CD4-positive, alpha-beta T cell treated with Interleukin-10 for 1 hour (primary cell): ENCODE measurements around the gene NCKAP5L.
"Not testable (repeated sequence)": the region's sequence is repeated elsewhere in the genome, so short reads cannot be mapped to it uniquely, and the experiment has no call there.

ENCODE experiments used
- DNase-seq: peaks from one replicate; pipeline ENCODE4 v3.0.0-alpha.2; 2020

The NCKAP5L gene

DNA sequence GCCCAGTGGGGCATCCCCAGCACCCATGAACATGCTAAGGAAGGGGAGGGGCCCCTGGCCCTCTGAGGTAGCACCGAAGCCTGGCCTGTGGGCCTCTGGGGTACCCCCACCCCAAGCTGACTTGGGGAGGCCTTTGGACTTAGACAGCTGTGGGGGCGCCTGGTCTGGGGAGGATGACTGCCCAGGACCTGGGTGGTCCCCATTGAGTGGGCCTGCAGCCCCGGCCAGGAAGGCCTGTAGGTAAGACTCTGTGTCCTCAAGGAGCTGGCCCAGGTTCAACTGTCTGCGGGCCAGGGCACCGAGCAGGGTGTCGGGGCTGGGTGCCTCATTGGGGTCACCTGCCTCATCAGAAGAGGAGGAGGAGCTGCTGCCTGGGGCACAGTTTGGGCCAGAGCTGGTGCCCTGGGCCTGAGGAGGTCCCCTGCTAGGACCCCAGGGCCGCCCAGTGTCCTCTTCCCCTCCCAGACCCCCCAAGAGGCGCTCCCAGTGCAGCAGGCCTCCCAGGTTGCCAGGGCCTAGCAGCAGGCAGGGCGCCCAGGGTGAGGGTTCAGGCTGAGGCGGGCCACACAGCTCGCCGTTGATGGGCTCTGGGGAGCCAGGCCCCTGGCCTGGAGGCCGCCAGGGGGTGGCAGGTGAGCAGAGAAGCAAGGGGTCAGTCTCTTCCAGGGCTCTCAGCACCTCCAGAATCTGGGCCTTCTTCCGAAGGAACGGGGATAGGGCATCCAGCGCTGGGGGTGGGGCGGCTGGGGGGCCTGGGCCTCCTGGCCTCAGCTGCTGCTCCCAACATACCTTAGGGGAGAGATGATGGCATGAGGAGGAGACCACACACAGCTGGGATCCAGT lies 31.4 kb downstream of the NCKAP5L start:
- no peak for DNase-seq

DNA sequence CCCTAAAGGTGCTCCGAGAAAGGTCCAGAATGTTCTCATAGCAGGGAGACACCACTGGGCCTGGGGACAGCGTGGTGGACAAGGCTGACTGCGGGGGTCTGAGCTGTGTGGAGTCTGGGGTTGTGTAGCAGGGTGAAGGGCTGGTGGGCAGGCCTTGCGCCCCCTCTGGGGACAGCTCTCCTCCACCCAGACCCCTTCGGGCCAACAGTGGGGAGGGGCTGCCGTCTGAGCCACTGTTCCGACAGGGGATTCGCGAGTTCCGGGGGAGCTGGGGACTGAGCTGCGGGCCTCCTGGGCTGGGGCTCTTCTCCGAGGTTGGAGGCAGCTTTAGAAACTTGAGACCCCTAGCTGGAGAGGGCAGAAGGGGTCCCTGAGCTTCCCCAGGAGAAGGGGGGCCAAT lies 32.1 kb downstream of the NCKAP5L start:
- no peak for DNase-seq

DNA sequence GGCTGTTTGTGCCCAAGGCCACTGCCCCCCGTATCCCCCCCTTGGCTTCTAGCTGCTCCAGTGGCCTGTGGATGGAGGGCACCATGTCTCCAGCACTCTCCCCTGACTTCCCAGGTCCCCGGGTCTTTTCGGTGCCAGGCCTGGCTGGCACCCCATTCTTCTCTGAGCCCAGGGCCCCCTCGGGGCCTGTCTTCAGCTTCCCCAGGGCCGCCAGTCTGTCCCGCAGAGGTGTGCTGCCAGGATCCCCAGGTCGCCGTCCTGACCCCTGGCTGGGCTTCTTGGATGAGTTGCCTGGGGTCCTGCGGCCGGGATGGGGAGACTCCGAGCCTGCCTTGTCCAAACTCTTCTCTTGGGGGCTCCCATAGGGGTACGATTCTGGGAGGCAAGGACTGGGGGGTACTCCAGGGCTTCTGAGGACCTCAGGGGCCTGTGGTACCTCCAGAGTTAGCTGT lies 32.5 kb downstream of the NCKAP5L start:
- DNase-seq = no peak

DNA sequence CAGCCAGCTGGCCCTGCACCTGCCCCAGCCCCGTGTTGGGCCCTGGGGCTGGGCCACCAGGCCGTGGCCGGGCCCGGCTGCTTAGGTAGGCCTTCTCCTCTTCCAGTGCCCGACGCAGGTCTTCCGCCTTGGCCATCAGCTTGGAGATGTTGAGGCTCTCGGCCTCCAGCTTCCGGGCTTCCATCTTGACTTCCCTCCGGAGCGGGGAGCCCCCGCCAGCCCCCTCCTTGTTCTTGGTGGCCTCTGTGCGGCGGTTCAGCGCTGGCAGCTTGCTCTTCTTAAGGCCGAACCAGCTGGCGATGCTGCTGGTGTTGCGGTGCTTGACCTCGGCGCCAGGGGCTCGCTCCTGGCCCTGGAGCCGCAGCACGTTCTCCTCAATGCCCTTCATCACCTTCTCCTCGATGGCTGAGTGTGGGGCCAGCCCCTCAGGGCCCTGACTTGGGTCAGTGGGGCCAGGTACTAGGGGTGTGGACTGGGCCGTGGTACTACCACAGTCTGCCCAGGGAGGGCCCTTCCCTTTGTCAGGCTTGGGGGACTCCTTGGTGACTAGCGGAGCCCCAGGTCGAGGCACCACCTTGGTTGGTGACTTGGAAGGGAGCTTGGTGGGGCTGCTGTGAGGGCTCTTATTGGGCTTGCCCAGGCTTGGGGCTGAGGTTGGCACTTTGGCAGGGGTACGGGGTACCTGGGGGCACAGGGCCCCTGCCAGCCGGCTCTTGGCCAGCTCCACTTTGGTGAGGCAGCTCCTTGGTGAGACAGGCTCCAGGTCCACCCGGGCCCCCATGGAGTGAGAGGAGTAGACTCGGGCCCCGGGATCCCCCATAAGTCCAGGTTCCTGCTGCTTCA lies 33.2 kb downstream of the NCKAP5L start:
- DNase-seq = no peak

DNA sequence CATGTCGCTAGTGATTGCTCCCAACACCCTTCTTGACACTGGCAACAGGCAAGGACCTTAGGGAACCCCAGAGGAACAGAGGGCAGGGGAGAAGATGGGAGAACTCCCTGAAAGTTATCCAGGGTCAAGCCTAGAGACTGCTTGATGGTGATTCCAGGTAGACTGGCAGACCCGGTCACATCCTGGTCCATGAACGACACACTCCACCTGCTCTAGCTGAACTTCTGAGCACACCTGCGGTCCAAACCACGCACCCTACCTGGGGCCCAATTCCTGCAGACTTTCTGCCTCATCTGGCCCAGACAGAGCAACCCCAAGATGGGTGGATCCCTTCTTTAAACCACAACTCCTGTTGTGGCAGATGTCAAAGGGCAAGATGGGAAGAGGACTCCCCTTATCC lies 34.2 kb downstream of the NCKAP5L start:
- DNase-seq = no peak

DNA sequence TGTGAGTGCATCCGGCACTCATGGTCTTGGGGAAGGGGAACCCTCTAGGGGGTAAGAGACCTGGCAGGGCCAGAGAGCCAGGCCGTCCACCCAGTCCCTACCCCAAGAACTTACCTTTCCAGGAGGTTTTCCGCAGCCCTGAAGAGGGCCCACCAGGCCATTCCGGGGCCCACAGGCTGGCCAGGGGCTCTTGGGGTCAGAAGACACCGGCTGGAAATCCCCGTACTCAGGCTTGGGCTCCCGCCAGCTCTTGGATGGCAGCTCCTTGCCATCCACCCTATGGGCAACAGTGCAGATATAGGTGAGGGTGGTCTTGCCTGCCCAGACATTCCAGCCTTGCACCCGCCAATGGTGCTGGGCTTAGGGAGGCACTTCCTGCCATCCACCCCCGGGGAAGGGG lies 34.6 kb downstream of the NCKAP5L start:
- DNase-seq = no peak

DNA sequence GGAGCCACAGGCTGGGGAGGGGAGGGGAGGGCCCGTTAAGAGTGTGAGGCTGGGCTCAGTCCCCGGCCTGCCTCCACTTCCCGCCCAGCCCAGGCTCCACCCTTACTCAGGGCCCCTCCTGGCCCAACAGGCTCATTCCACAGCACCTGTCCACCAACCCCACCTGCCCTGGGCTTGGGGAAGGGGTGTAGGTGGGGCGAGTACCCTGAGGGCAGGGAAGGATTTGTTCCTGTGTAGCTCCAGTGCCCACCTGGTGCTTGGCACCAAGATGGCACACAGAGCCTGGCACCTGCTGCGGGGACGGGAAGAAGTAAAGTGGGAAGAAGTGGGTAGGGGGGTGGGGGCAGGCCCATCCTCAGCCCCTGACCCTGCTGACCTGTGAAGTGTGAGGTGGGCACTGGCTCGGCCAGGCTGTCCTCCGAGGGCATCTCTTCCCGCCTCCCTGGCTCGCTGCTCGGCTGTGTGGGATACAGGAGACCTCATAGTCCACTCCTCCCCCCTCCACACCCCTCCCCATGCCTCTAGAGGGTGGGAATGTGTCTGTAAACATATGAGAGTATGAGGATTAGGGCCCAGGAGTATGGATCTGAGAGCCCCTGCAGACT lies 35.1 kb downstream of the NCKAP5L start:
- no peak for DNase-seq

DNA sequence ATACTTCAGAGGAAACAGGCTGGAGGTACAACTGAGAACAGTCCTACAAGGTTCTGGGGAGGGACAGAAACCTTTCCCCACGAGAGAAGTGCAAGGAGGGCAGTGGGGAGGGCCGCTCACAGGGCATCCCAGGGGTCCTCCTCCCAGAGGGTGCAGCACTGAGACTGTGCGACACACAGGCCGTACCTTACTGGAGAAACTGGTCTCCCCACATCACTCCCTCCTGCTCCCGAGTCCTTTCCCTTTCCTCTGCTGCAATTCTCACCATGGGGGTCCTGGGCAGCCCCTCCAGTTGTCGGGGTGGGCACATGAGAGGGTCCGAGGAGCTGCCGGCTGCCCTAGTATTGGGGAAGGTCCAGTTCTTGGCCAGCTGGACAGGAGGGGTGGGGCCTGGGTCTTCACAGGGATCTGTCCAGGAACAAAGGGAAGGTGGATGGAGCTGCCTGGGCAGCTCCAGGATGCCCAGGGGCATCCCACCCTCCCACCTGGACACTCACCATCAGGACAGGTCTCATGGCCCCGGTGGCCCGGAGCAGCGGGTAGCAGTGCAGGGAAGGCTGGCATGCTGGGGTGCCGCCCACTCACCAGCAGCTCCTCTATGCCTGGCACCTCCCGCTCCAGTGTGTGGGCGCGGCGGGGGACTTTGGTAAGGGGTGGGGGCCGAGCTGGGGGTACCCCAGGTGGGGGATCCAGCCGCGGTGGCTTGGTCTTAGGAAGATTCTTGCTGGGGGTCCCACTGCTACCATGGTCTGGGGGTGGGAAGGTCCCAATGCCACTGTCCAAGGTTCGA lies 35.8 kb downstream of the NCKAP5L start:
- DNase-seq = no peak

DNA sequence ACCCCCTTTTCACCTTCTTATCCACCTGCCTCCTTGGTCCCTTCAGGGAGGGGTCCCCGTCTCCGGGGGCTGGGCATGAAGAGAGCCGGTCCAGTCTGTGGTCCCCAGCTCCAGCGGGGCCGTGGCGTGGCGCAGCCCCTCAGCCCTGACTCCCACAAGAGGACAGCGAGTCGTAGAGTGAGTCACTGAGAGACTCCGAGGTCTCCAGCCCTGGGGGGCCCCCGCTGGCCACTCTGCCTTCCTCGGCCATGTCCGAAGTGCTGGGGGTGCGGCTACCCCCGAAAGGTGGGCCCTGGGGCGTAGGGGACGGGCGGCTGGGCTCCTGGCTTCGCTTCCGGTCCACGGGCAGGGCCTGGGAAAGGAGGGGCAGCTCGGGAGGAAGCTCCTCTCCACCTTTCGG lies 36.5 kb downstream of the NCKAP5L start:
- DNase-seq = no peak

DNA sequence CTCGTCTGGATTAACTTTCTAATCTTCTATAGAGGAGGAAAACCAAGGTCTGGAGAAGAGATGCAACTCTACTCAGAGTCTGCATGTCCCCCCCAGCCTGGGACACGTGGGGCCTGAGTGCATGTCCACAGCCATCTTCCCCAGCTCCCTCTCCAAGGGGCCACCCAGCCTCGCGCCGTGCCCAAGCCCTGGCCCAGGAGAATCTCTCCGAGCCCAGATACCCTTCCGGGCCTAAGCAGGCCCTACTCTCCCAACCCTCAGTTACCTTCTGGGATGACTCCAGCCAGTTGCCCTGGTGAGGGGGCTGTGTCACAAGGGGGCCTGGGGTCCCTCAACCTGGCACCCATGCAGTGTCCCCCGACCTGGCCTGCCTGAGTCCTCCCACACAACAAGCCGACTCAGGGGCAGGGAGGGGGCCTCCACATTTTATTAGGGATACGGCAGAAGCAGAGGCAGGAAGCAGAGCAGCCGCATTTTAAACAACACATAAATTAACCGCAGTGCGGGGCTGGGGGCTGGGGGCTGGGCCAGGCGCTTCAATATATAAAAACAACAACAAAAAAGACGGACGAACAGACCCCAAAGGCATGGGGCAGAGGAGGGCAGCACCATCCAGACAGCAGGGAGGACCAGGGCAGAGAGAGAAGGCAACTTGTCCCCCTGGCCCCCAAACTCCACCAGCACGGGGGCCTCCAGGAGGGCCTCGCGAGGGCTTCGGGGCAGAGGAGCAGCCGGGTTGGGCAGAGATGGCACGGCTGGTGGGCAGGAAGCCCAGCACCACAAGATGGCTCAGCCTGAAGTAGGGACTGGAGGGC lies 37.3 kb downstream of the NCKAP5L start:
- DNase-seq = no peak

DNA sequence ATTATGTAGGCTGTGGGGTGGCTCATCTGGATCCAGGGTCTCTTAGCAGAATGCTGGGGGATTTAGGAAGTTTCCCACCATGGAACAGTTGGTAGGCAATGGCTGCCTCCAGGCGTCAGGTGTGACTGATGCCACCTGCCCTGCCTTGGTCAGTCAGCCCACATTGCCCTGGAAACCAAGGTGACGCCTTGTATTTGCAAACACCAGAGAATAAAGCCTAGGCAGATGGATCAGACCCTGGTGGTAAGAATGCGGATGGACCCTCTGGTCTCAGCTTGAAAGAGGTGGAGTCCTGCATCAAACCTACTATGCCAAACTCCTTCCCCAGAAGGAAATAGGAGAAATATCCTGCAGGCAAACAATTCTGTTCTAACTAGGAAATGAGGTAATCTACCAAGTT lies 38.2 kb downstream of the NCKAP5L start:
- no peak for DNase-seq

DNA sequence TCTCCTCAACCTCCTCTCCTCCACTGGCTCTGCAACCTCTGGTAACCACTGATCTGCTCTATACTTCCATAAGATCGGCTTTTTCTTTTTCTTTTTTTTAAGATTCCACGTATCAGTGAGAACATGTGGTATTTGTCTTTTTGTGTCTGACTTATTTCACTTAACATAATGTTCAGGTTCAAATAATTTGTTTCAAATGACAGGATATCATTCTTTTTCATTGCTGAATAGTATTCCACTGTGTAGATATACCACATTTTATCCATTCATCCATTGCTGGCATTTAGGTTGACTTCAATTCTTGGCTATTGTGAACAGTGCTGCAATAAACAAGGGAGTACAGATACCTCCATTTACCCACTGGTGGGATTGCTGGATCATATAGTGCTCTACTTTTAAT lies 40.5 kb downstream of the NCKAP5L start:
- no peak for DNase-seq

DNA sequence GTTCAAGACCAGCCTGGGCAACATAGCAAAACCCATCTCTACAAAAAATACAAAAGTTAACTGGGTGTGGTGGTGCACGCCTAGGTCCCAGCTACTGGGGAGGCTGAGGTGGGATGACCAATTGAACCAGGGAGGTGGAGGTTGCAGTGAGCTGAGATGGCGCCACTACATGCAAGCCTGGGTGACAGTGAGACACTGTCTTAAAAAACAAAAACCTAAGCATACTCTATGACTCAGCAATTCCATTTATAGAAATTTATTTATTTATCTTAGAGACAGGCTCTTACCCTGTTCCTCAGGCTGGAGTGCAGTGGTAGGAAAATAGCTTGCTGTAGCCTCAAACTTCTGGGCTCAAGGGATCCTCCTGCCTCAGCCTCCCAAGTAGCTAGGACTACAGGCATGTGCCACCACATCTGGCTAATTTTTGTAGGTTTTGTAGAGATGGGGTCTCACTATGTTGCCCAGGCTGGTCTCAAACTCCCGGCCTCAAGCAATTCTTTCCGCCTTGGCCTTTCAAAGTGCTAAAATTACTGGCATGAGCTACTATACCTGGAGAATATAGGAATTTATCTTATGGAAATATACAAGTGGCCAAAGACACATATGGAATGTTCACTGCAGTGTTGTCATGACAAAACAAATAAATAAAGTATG lies 43.3 kb downstream of the NCKAP5L start:
- DNase-seq = no peak

DNA sequence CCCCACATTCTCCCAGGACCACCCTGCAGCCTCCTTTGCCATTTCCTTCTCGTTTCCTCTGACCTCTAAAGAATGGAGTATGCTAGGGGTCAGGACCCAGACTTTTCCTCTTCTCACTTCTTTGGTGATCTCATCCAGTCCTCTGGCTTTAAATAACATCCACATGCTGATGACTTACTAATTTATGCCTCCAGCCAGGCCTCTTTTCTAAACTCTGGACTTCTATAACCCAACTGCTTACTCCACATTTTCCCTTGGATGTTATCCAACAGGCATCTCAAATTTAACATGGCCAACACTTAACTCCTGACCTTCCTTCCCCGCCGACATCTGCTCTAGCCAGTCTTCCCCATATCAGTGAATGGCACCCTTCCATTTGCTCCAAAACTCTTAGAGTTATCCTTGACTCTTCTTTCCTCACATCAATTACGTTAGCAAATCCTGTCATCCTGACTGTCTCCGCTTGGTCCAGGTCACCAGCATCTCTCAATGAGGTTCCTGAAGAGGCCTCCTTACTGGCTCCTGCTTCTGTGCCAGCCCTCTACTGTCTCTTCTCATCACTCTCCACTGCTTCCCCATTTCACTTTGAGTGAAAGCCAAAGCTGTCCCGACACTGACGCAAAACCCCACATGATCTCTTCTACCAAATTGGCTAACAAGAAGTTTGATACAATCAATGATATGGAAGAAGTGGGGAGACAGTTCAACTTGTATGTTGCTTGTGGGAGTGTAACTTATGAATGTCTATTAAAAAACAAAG lies 44.1 kb downstream of the NCKAP5L start:
- no peak for DNase-seq

DNA sequence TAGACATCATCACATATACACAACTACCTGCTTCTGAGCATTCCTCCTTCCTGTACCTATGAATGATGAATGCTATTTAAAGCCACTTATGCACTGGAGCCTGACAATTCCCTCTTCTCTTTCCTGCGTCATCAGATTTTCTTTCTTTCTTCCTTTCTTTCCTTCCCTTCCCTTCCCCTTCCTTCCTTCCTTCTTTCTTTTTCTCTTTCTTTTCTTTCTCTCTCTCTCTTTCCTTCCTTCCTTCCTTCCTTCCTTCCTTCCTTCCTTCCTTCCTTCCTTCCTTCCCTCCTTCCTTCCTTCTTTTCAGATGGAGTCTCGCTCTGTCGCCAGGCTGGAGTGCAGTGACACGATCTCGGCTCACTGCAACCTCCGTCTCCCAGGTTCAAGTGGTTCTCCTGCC lies 47.3 kb downstream of the NCKAP5L start:
- DNase-seq = not testable (repeated sequence)

DNA sequence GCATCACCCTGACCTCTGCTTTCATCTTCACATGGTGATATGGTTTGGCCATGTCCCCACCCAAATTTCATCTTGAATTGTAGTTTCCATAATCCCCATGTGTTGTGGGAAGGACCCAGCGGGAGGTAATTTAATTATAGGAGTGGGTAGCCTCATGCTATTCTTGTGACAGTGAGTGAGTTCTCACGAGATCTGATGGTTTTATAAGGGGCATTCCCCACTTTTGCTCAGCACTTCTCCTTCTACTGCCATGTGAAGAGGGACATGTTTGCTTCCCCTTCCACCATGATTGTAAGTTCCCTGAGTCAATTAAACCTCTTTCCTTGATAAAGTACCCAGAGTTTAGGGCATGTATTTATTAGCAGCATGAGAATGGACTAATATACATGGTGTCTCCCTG lies 48.6 kb downstream of the NCKAP5L start:
- no peak for DNase-seq

DNA sequence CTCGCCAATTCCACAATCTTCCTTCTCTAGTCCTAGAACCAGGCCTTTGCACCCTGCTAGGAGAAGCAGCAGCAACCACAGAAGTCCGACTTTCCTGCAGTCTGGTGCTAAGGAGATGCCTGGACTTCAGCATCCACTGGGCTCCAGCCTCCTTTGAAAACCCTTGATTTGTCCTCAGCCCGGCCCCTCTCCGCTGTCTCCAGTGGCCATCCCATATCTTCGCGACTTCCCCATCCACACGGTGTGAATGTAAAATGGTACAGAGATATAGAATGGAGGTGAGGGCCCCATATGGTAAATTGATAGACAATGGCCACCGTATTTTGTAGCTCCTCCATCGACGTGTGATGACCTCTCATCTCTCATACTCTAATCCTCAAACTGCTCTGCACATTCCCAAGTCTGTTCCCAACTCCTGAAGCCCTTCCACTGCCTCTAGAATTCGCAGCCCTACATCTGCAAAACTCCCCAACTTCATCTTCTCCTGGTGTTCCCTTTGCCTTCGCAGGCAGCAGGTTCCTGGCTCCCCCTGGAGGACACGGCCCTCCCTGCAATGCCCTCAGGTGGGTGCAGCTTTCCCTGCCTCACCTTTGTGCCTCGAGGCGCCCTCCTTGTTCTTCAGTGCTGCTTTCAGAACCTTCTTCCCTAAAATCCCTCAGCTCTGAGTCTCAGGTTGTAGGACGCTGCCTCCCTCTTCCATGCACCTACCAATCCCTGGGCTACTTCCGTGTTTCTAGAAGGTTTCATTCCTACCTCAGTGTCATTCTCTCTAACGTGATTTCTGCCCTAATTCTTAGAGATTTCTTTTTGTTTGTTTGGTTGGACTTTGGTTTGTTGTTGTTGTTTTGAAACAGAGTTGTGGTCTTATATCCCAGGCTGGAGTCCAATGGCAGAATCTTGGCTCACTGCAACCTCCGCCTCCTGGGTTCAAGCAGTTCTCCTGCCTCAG lies 50.1 kb downstream of the NCKAP5L start:
- peak; percentile 76 for DNase-seq

DNA sequence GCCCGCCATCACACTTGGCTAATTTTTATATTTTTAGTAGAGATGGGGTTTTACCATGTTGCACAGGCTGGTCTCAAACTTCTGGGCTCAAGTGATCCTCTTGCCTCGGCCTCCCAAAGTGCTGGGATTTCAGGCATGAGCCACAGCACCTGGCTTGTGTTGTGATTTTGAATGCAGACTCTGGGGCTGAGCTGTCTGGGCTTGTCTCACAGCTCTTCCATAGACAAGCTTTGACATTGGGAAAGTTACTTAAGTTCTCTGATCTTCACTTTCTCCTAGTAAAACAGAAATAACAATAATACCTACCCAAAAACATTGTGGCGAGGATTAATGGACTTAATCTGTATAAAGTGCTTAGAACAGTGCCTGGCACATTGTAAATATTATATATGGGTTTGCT lies 50.9 kb downstream of the NCKAP5L start:
- DNase-seq = no peak

DNA sequence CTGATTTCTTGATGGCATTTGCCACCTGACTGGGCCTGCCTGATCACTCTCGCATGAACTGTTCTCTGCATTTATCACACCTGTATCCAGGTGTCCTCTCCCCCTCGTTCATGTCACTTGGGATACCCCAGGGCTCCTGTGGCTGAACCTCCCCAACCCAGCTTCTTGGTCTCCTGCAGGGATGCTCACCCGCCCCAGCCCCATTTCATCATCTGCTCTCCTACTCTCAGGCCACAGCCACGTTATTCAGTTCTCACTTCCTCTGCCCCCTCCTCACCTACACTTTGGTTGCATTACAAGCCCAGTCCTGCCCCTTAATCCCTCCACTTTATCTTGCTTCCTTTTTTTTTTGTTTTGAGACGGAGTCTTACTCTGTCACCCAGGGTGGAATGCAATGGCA lies 51.4 kb downstream of the NCKAP5L start:
- no peak for DNase-seq
